Stimulated activated naive B cell treated with anti-CD40 and anti-IgM and Interleukin-4, amounts not matched to agents 10 μg/mL and 1 μg/mL and 100 μg/mL, for 72 hours (primary cell): ENCODE data around the gene USP34.

ENCODE experiments used
- ATAC-seq, 2 donors: fragments of 150-1000 bp; cut with Tn5 transposase; replicated peaks; 2 replicates each; pipeline ENCODE4 v1.10.0; 2021; ENCODE audit warnings: moderate library complexity in 1 of 2
- DNase-seq: peaks from one replicate; pipeline ENCODE4 v3.0.0; 2021
- H3K27ac Mint-ChIP-seq: one replicate; pipeline ENCODE4 v1.8.0; 2022; ENCODE audit warnings: mild to moderate bottlenecking, mixed read lengths
- H3K27me3 Mint-ChIP-seq, 2 donors: one replicate each; pipeline ENCODE4 v1.8.0; 2022; ENCODE audit warnings: mixed read lengths in 2 of 2
- H3K36me3 Mint-ChIP-seq, 2 donors: one replicate each; pipeline ENCODE4 v1.8.0; 2022; ENCODE audit warnings: mixed read lengths in 2 of 2, mild to moderate bottlenecking in 1 of 2
- H3K4me1 Mint-ChIP-seq, 2 donors: one replicate each; pipeline ENCODE4 v1.8.0; 2022; ENCODE audit warnings: mixed read lengths in 2 of 2, mild to moderate bottlenecking in 1 of 2
- H3K4me3 Mint-ChIP-seq, 2 donors: one replicate each; pipeline ENCODE4 v1.8.0; 2022; ENCODE audit warnings: mild to moderate bottlenecking in 2 of 2, mixed read lengths in 2 of 2, moderate library complexity in 1 of 2
- H3K9me3 Mint-ChIP-seq, 2 donors: one replicate each; pipeline ENCODE4 v1.8.0; 2022; ENCODE audit warnings: mixed read lengths in 2 of 2, mild to moderate bottlenecking in 1 of 2

The USP34 gene

GRCh38 chr2:61193670-61194561 lies 277.0 kb downstream of the USP34 start:
- DNase-seq: no peak
- Mint-ChIP-seq H3K9me3 (no peaks in the 10 kb centered on the region), H3K27ac (peak overlapping the region; percentile 47), H3K4me1 (peaks cover 0 to 2% of the 10 kb centered on the region in 2 donors), H3K27me3 (no peaks in the 10 kb centered on the region), H3K4me3 (no peak overlapping the region), H3K36me3 (peaks cover 12 to 37% of the 10 kb centered on the region in 2 donors)
- ATAC-seq: peak; percentile 48 to 49

GRCh38 chr2:61187085-61187484 lies 283.8 kb downstream of the USP34 start:
- Mint-ChIP-seq H3K27me3 (no peaks in the 10 kb centered on the region), H3K36me3 (peaks cover 43 to 71% of the 10 kb centered on the region in 2 donors), H3K4me1 (peaks cover 11 to 20% of the 10 kb centered on the region in 2 donors), H3K9me3 (no peaks in the 10 kb centered on the region), H3K27ac (no peak overlapping the region), H3K4me3 (no peak overlapping the region)
- DNase-seq: no peak
- no peak for ATAC-seq

- Mint-ChIP-seq H3K9me3 (no peaks in the 10 kb centered on the region), H3K4me3 (no peak overlapping the region), H3K27ac (peak overlapping the region; percentile 27), H3K27me3 (no peaks in the 10 kb centered on the region), H3K4me1 (peaks cover 28 to 30% of the 10 kb centered on the region in 2 donors), H3K36me3 (peaks cover 55 to 74% of the 10 kb centered on the region in 2 donors)
- ATAC-seq (no peak), DNase-seq (no peak)
Observed at GRCh38 chr2:61185231-61185728, 285.6 kb downstream of the USP34 start.

GRCh38 chr2:61184263-61184662 lies 286.6 kb downstream of the USP34 start:
- H3K4me3 Mint-ChIP-seq: no peak overlapping the region
- DNase-seq: no peak
- peaks cover 55 to 76% of the 10 kb centered on the region in 2 donors for H3K36me3 Mint-ChIP-seq
- no peak for ATAC-seq
- H3K27me3 Mint-ChIP-seq: no peaks in the 10 kb centered on the region
- peaks cover 38 to 39% of the 10 kb centered on the region in 2 donors for H3K4me1 Mint-ChIP-seq
- no peak overlapping the region for H3K27ac Mint-ChIP-seq
- H3K9me3 Mint-ChIP-seq: no peaks in the 10 kb centered on the region

GRCh38 chr2:61183795-61184194 lies 287.1 kb downstream of the USP34 start:
- Mint-ChIP-seq H3K9me3 (no peaks in the 10 kb centered on the region), H3K27me3 (no peaks in the 10 kb centered on the region), H3K36me3 (peaks cover 55 to 76% of the 10 kb centered on the region in 2 donors), H3K4me1 (peaks cover 43 to 44% of the 10 kb centered on the region in 2 donors), H3K4me3 (no peak overlapping the region), H3K27ac (no peak overlapping the region)
- no peak for DNase-seq
- ATAC-seq: no peak

GRCh38 chr2:61182059-61182383 lies 288.9 kb downstream of the USP34 start:
- DNase-seq: no peak
- Mint-ChIP-seq H3K4me3 (no peak overlapping the region), H3K27me3 (no peaks in the 10 kb centered on the region), H3K36me3 (peaks cover 44 to 73% of the 10 kb centered on the region in 2 donors), H3K27ac (peak overlapping the region; percentile 39), H3K4me1 (peaks cover 50 to 54% of the 10 kb centered on the region in 2 donors), H3K9me3 (no peaks in the 10 kb centered on the region)
- no peak for ATAC-seq

- ATAC-seq: no peak
- peak overlapping the region; percentile 86 for H3K27ac Mint-ChIP-seq
Observed at GRCh38 chr2:61181382-61182058, 289.4 kb downstream of the USP34 start.

GRCh38 chr2:61180686-61181085 lies 290.2 kb downstream of the USP34 start:
- no peaks in the 10 kb centered on the region for H3K9me3 Mint-ChIP-seq
- ATAC-seq (no peak), DNase-seq (no peak)
- peak overlapping the region; percentile 86 for H3K27ac Mint-ChIP-seq
- peak overlapping the region; percentile 94 for H3K4me3 Mint-ChIP-seq
- peaks cover 42 to 63% of the 10 kb centered on the region in 2 donors for H3K36me3 Mint-ChIP-seq
- H3K4me1 Mint-ChIP-seq: peaks cover 51 to 62% of the 10 kb centered on the region in 2 donors
- no peaks in the 10 kb centered on the region for H3K27me3 Mint-ChIP-seq

More at GRCh38 chr2:61181382-61182058, 289.4 kb downstream of the USP34 start:
- no peaks in the 10 kb centered on the region for H3K9me3 Mint-ChIP-seq
- H3K27me3 Mint-ChIP-seq: no peaks in the 10 kb centered on the region
- H3K36me3 Mint-ChIP-seq: peaks cover 42 to 70% of the 10 kb centered on the region in 2 donors
- H3K4me3 Mint-ChIP-seq: peak overlapping the region in 1 of 2 donors; percentile 35
- DNase-seq: no peak
- peaks cover 51 to 55% of the 10 kb centered on the region in 2 donors for H3K4me1 Mint-ChIP-seq

GRCh38 chr2:61179701-61180639 lies 290.9 kb downstream of the USP34 start:
- Mint-ChIP-seq H3K4me3 (peak overlapping the region; percentile 94), H3K36me3 (peaks cover 36 to 55% of the 10 kb centered on the region in 2 donors), H3K9me3 (no peaks in the 10 kb centered on the region), H3K4me1 (peaks cover 46 to 61% of the 10 kb centered on the region in 2 donors), H3K27ac (peak overlapping the region; percentile 86), H3K27me3 (no peaks in the 10 kb centered on the region)
- DNase-seq (no peak), ATAC-seq (no peak)

GRCh38 chr2:61178603-61179545 lies 292.0 kb downstream of the USP34 start:
- peaks cover 43 to 56% of the 10 kb centered on the region in 2 donors for H3K4me1 Mint-ChIP-seq
- ATAC-seq: no peak
- H3K27ac Mint-ChIP-seq: peak overlapping the region; percentile 96
- H3K27me3 Mint-ChIP-seq: no peaks in the 10 kb centered on the region
- no peaks in the 10 kb centered on the region for H3K9me3 Mint-ChIP-seq
- peaks cover 28 to 47% of the 10 kb centered on the region in 2 donors for H3K36me3 Mint-ChIP-seq
- peak overlapping the region; percentile 94 for H3K4me3 Mint-ChIP-seq
- DNase-seq: no peak

- peak overlapping the region; percentile 96 for H3K27ac Mint-ChIP-seq
- peak overlapping the region; percentile 94 for H3K4me3 Mint-ChIP-seq
- H3K27me3 Mint-ChIP-seq: no peaks in the 10 kb centered on the region
- H3K9me3 Mint-ChIP-seq: no peaks in the 10 kb centered on the region
- peak; percentile 33 to 42 for ATAC-seq
- DNase-seq: peak; percentile 24
- peaks cover 41 to 56% of the 10 kb centered on the region in 2 donors for H3K4me1 Mint-ChIP-seq
- peaks cover 22 to 40% of the 10 kb centered on the region in 2 donors for H3K36me3 Mint-ChIP-seq
Observed at GRCh38 chr2:61177727-61178549, 292.9 kb downstream of the USP34 start.
